HG03097 (cell line): ENCODE measurements around the gene CMPK1.
"Not testable (repeated sequence)": the region's sequence is repeated elsewhere in the genome, so short reads cannot be mapped to it uniquely, and the experiment has no call there.

Source experiments
- ATAC-seq: cut with Tn5 transposase; IDR thresholded peaks from one replicate; pipeline ENCODE4 v1.9.1; 2021; ENCODE audit not compliant: unreplicated experiment, low FRiP score

Gene CMPK1

DNA sequence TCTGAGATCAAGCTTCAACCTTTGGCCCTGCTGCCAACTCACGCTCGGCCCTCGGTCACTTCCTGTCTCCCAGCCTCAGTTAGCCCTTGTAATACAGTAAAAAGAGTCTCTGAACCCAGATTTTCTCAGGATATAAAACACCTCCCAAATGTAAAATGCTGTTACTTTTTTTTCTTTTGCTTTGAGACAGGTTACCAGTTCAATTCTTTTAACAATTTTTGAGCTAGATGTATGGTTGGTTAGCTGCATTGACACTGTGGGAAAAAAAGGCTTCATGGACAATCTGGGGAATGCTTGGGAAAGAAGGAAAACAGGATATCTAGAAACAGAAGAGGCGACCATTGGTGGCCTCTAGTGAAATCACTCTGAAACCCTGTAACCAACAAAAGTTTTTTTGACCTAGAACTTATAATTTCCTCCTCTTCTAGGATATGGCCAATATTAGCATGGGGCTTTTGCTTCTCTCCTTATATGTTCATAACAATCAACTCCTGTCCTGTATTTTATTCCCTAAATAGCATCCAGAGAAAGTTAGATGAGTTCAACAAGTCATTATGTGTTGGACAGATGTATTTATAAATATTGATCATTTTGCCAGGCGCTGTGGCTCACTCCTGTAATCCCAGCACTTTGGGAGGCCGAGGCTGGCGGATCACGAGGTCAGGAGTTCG is 1.3 kb downstream of the CMPK1 start:
- no peak for ATAC-seq

GRCh38 chr1:47337350-47337749 is 3.8 kb downstream of the CMPK1 start:
- ATAC-seq = no peak

DNA sequence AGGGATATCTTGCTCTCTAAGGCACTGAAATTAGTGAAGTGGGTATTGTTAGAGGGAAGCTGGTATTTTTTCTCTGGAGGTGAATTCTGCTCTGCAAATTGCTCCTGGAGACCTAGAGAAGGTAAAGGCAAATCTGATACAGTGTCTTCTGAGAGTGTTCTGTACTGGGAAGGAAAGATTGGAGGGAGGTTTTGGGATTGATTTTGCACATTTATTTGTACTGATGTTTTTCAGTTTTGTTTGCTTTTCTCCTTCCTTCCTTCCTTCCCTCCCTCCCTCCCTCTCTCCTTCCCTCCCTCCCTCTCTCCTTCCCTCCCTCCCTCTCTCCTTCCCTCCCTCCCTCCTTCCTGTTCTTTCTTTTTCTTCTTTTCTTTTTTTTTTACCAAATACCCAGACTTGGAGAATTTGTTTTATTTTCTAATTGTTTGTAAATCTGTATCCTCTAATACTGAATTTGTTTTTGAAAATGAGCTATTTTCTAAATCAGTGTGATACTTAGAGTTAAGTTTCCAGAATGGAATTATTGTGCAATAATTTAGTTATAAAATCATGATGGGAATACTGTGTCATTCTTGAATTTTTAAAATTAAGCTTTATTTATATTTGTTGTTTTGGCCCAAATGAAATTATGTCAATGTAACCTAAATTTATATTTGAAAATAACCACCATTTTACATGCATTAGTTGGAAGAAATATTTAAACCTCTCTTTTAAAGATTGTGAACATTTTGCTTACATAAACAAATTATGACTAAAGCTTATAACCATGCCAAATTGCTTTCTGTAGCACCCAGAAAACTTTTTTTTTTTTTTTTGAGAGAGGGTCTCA is 4.9 kb downstream of the CMPK1 start:
- no peak for ATAC-seq

DNA sequence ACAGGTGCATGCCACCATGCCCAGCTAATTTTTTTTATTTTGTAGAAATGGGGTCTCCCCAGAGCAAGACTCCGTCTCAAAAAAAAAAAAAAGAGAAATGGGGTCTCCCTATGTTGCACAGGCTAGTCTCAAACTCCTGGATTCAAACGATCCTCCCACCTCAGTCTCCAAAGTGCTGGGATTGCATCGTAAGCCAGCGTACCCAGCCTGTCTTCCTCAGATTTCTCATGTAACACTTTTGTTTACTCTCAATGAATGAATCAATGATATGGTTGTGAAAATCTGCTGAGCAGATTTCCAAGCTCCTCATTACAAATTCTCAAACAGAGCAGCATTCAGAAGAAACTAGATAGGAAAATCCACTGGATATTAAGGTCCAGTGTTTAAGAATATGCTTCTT is 6.6 kb downstream of the CMPK1 start:
- ATAC-seq = no peak

GRCh38 chr1:47346979-47347378 is 13.4 kb downstream of the CMPK1 start:
- ATAC-seq = not testable (repeated sequence)

DNA sequence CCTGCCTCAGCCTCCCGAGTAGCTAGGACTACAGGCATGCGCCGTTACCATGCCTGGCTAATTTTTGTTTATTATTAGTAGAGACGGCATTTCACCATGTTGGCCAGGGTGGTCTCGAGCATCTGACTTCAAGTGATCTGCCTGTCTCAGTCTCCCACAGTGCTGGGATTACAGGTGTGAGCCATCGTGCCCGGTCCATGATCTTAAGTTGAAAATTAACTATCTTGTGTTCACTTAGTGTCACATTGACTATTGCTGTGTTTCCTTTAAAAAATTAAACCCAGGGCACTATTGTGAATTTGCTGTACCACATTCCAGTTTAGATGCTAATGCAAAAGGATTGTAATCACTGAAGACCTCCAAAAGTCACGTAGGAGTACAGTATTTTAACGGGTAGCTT is 14.1 kb downstream of the CMPK1 start:
- ATAC-seq = no peak

- no peak for ATAC-seq
These were observed 14.7 kb downstream of the CMPK1 start for GRCh38 chr1:47348246-47348645.

DNA sequence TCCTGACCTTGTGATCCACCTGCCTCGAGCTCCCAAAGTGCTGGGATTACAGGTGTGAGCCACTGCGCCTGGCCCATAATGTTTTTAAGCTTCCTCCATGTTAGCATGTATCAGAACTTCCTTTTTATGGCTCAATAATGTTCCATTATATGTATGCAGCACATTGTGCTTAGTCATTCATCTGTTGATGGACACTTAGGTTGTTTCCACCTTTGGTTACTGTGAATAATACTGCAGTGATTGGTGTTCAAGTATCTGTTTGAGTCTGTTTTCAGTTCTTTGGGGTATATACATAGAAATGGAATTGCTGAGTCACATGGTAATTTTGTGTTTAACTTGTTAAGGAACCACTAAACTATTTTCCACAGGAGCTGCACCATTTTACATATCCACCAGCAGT is 17.7 kb downstream of the CMPK1 start:
- no peak for ATAC-seq

- no peak for ATAC-seq
These were observed 27.8 kb downstream of the CMPK1 start for GRCh38 chr1:47361380-47361779.

DNA sequence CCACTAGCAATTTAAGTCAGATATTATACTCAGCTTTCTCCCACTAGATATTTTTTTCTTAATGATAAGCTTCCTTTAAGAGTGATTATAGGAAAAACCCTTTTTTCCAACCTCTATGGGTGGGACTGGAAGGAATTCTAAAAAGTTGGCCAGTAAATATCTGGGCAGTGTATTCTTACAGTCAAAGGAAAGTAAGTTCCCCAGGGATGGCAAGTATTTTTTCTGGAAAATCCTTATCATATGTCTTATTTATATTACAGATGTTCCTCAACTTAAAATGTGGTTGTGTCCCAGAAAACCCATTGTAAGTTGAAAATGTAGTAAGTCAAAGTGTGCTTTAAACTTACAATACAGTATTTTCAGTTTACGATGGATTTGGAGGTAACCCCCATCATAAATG is 29.2 kb downstream of the CMPK1 start:
- ATAC-seq = no peak

DNA sequence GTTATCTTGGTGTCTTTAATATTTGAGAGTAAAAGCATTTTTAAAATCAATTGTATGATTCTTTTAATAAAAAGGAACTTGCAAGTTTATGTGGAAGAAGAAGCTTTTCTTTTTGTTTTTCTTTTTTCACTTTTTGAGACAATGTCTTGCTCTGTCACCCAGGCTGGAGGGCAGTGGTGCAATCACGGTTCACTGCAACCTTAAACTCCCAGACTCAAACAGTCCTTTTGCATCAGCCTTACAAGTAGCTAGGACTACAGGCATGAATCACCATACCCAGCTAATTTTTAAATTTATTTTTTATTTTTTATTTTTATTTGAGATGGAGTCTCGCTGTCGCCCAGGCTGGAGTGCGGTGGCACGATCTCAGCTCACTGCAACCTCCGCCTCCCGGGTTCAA is 34.1 kb downstream of the CMPK1 start:
- no peak for ATAC-seq

DNA sequence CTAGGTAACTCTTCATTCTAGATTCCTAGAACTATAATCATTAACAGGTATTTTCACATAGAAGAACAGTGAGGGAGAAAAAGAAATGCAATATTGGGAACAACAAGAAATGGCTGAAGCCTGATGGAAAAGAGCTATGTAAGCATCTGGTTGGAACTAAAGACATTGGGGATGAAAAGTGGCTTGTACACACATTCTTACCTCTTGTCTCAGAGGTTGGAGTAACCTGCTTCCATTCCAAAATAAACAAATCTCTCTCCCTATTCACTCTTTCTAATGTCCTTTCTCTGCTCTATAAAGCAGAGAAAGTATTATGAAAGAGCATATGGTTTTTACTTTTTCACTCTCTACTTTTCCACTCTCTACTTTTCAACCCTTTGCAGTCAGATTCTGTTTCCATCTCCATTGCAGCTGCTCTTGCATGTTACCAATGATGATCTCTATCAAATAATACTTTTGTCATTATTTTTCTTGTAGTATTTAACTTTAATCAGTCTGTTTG is 37.5 kb downstream of the CMPK1 start:
- no peak for ATAC-seq

DNA sequence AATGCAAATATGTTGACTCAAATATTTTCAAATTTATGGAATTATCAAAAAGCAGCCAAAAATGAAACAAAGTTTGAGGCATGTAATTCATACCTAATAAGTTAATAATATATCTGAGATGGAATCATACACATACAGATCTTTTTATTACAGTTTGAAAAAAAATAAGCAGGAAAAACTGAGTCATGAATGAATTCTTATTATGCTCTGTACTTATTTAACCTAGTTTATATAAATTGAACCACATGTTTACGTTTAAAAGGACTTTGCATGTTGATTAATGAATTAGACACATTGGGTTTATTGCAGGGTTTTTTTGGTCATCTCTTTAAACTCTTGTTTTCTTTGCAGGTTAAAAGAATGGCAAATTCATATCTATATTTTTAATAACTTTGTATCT is 40.9 kb downstream of the CMPK1 start:
- ATAC-seq = no peak

DNA sequence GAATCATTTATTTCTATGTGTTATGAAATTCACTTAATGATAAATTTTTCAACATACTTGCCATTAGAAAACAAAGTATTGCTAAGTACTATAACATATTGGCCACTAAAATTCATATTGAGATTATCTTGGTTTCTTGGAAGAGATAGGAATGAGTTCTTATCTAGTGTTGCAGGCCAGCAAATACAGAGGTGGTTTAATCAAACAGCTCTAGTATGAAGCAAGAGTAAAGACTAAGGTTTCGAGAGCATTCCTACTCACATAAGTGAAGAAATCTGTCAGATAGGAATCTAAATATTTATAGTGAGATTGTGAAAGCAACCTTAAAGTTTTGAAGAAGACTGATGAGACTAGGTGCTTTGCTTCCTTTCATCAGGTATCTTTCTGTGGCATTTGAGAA is 44.6 kb downstream of the CMPK1 start:
- no peak for ATAC-seq

DNA sequence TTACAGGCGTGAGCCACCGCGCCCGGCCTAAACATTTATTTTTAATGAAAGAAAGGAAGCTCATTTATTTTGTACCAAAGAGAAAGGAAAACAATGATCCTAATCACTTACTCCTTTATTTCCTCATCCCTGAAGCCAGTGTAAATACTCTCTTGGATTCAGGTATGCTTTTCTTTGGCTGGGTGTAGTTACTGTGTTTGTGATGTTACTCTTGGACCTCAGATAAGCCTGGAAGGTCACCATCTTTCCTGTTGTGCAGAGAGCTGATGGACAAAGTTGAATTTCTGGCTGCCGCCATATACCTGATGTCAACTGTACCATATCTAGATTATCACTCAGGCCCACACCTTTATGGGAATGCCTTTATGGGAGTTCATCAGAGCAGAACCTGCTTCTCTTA is 47.1 kb downstream of the CMPK1 start:
- no peak for ATAC-seq

DNA sequence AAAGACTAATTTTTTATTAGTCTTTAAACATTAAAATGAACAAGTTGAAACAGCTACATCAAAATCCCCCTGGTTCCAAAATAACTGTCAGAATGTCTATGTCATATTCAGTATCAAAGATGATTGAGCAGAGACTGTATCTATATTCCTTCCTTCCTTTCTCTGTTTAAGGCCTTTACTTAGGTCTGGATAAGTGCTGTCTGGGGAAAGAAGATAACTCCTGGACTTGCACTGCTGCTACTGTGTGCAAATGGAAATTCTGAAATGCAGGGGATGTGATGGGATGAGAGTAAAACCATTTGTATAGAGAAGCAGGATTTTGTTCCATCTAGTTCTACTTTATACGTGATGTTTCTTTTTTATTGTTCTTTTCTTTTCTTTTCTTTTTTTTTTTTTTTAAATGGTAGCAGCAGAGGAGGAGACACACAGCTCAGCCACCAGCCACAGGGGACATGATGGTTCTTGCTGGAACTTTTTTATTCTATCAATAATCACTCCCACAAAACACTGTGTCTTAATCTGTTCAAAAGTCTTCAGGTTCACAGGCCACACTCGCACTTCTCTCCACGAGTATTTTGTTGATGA is 48.9 kb downstream of the CMPK1 start:
- no peak for ATAC-seq

DNA sequence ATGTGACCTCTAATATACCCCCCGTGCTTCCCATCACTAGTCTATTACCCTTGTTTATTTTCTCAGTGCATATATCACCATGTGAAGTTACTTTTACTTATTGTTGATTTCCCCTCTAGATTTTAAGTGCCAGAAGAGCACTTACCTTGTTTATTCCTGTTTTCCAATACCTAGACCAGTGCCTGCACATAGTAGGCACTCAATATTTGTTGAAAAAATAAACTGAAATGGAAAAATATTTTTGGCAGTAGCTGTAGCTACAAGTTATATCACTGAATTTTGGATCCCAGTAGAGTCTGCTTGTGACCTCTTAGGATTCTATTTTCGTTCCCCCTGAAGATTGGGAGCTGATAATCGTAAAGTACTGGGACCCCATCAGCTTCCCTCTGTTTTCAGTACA is 50.5 kb downstream of the CMPK1 start:
- no peak for ATAC-seq

DNA sequence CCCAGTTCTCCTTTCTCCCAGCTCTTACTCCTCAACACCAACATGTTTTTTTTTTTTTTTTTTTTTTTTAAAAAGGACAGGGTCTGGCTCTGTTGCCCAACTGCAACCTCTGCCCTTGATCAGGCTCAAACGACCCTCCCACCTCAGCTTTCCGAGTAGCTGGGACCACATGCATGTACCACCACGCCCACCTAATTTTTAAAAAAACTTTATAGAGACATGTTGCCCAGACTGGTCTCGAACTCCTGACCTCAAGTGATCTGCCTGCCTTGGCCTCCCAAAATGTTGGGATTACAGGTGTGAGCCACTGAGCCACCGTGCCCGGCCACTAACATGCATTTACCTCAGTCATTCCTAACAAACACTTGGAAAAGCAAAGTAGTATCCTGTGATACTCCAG is 51.4 kb downstream of the CMPK1 start:
- ATAC-seq = no peak

DNA sequence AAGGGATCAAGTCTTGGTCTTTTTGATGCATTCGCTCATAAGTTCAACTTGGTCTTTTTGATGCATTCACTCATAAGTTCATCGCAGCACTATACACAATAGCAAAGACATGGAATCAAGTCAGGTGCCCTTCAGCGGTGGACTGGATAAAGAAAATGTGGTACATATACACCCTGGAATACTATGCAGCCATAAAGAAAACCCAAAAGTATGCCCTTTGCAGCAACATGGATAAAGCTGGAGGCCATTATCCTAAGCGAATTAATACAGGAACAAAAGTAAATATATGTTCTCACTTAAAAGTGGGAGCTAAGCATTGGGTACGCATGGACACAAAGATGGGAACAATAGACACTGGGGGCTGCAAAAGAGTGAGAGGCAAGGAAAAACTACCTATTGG is 52.7 kb downstream of the CMPK1 start:
- ATAC-seq = no peak

- ATAC-seq = no peak
These were observed 54.7 kb downstream of the CMPK1 start for GRCh38 chr1:47388030-47388890.

DNA sequence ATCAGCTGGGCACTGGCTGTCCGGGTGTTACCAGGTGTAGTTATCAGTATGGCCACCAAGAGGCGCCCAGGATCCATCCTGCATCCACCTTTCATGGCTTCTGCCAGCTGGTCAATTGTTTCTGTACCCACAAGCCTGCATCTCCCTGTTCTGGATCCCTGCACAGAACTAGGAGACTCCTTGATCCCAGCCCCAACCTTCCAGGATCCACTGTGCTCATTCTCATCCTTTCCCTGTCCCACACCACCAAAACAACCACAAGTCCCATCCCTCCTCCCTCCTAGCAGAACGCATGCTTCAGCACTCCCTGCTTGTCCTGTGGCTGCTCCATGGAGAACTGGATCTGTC is 55.3 kb downstream of the CMPK1 start:
- no peak for ATAC-seq
